K562 (cell line): Measurements from ENCODE around the gene EPHB2. TPM values are rescaled to one million over a fixed set of nuclear protein-coding genes. Genes with fewer than 3 reads are reported as not detected.

Experiments used
- ATAC-seq: fragments of 200-7000 bp; cut with Tn5 transposase; 3 replicates; pipeline ENCODE4 v1.9.1; 2020; ENCODE audit warnings: moderate library complexity
- BruUV-seq: library from RNA; stranded (reverse); fragments of 400-500 nt; replicated peaks from 2 replicates; lab custom pipeline; 2021; lab: Mats Ljungman, UMichigan
- CTCF ChIA-PET: fragments of 300-600 bp; formaldehyde crosslinking; extraction: SDS; loops from one replicate; lab custom pipeline; 2021; ENCODE audit warnings: low intra/inter-chr PET ratio; lab: Yijun Ruan, JAX
- POLR2A ChIA-PET: fragments of 300-600, 350-650 bp; sonication (Branson Sonifier 250); formaldehyde crosslinking; extraction: SDS; loops from one replicate; lab custom pipeline; 2021; ENCODE audit warnings: antibody characterized with exemption, inconsistent platforms; lab: Yijun Ruan, JAX
- DNase-seq, 4 experiments: peaks; one replicate each; pipeline versions ENCODE4 v3.0.0 to v3.0.0-alpha.2; 2011 to 2018; ENCODE audit warnings: low spot score in 3 of 4, mixed read lengths in 3 of 4; ENCODE audit errors: extremely low read depth in 1 of 4
- FAIRE-seq: peaks from 2 replicates; lab custom pipeline; 2011; peaks lifted over from hg19 to GRCh38; lab: Jason Lieb, UNC
- H2AFZ ChIP-seq: 2 replicates; pipeline ENCODE4 v1.6.0; 2011; ENCODE audit warnings: low read depth, low read length, control low read depth, inconsistent platforms
- H3K27ac ChIP-seq: fragments of 200-600 bp; 3 replicates; pipeline ENCODE4 v1.8.0; 2011; ENCODE audit warnings: low read depth, mild to moderate bottlenecking, control low read depth, inconsistent platforms, low read length, moderate library complexity, mixed read lengths; ENCODE audit errors: extremely low read depth
- H3K27me3 ChIP-seq, 2 experiments: fragments of 300-600 bp in 1 of 2; 2 replicates in 1 of 2; 3 replicates in 1 of 2; pipeline versions ENCODE4 v1.6.0 to v1.8.0; 2011; ENCODE audit warnings: inconsistent platforms in 2 of 2, low read length in 2 of 2, mild to moderate bottlenecking in 1 of 2, mixed read lengths in 1 of 2, moderate library complexity in 1 of 2; ENCODE audit not compliant: control insufficient read depth in 2 of 2, insufficient read depth in 2 of 2
- H3K36me3 ChIP-seq: fragments of 300-600 bp; 3 replicates; pipeline ENCODE4 v1.8.0; 2011; ENCODE audit warnings: mild to moderate bottlenecking, low read length, inconsistent platforms; ENCODE audit not compliant: control insufficient read depth, insufficient read depth
- H3K4me1 ChIP-seq, 2 experiments: fragments of 200-600 bp in 1 of 2; replicated peaks in 1 of 2; 2 replicates in 1 of 2; 3 replicates in 1 of 2; pipeline versions ENCODE4 v1.5.1 to v1.8.0; 2011; ENCODE audit warnings: inconsistent platforms in 2 of 2, low read length in 2 of 2, mild to moderate bottlenecking in 1 of 2, mixed read lengths in 1 of 2, moderate library complexity in 1 of 2; ENCODE audit not compliant: control insufficient read depth in 2 of 2, insufficient read depth in 2 of 2
- H3K4me2 ChIP-seq: 2 replicates; pipeline ENCODE4 v1.6.1; 2011; ENCODE audit warnings: low read length, control low read depth, inconsistent platforms, mixed read lengths; ENCODE audit not compliant: insufficient read depth
- H3K4me3 ChIP-seq: fragments of 200-600 bp; sonication (generic), shearing (Covaris generic); 2 replicates; pipeline ENCODE4 v1.5.1; 2016; ENCODE audit warnings: control low read depth, inconsistent platforms
- H3K79me2 ChIP-seq: fragments of 200-600 bp; 3 replicates; pipeline ENCODE4 v1.8.0; 2011; ENCODE audit warnings: low read length, inconsistent platforms; ENCODE audit not compliant: control insufficient read depth, insufficient read depth
- H3K9ac ChIP-seq, 2 experiments: 2 replicates each; pipeline versions ENCODE4 v1.6.0 to v1.6.1; 2011; ENCODE audit warnings: low read depth in 2 of 2, low read length in 2 of 2, control low read depth in 1 of 2, inconsistent platforms in 1 of 2, mild to moderate bottlenecking in 1 of 2, mixed read lengths in 1 of 2; ENCODE audit not compliant: insufficient read depth in 1 of 2
- H3K9me1 ChIP-seq: one replicate; pipeline ENCODE4 v1.6.0; 2011; ENCODE audit warnings: inconsistent platforms, mild to moderate bottlenecking, low read length, moderate library complexity; ENCODE audit not compliant: control insufficient read depth, insufficient read depth
- H3K9me3 ChIP-seq: replicated peaks from 2 replicates; pipeline ENCODE4 v1.5.1; 2011; ENCODE audit warnings: low read depth, low read length, inconsistent platforms; ENCODE audit not compliant: control insufficient read depth, insufficient read depth
- H4K20me1 ChIP-seq: replicated peaks from 2 replicates; pipeline ENCODE4 v1.6.1; 2011; ENCODE audit warnings: low read length, inconsistent platforms, mixed read lengths; ENCODE audit not compliant: control insufficient read depth, insufficient read depth
- KDM2B ChIP-seq: fragments of 250-450 bp; sonication (Bioruptor Pico); IDR thresholded peaks from 2 replicates; pipeline ENCODE4 v1.8.0; 2021; ENCODE audit warnings: mild to moderate bottlenecking, moderate library complexity
- NRF1 ChIP-seq, 2 experiments: fragments of 450-650 bp; IDR thresholded peaks in 1 of 2; conservative IDR thresholded peaks in 1 of 2; 2 replicates each; pipeline ENCODE4 v1.6.1; 2014; ENCODE audit warnings: mild to moderate bottlenecking in 2 of 2
- ZFX ChIP-seq: sonication (generic); formaldehyde crosslinking; IDR thresholded peaks from 2 replicates; pipeline ENCODE4 v1.8.0; 2022; ENCODE audit warnings: mild to moderate bottlenecking, missing genetic modification reagents, moderate library complexity
- ZNF134 ChIP-seq: fragments of 250-450 bp; sonication (Bioruptor Pico); conservative IDR thresholded peaks from 2 replicates; pipeline ENCODE4 v1.4.0; 2020
- ZNF197 ChIP-seq: fragments of 200-800 bp; sonication (Bioruptor generic); IDR thresholded peaks from 2 replicates; pipeline ENCODE4 v1.6.1; 2016; ENCODE audit warnings: low read depth, missing genetic modification characterization, missing compliant biosample characterization
- WGBS: fragments of 100-300 bp; shearing (Covaris generic); methylation state at CpG from one replicate; pipeline ENCODE4 v1.1.6; 2016; ENCODE audit warnings: low coverage, mixed read lengths; ENCODE audit not compliant: insufficient coverage; ENCODE audit errors: missing lambda C conversion rate; 5-methylcytosine and 5-hydroxymethylcytosine counted together
- in situ Hi-C: fragments of 300-500 bp; cut with MboI; formaldehyde crosslinking; loops from 4 replicates; pipeline ENCODE4 v1.15.0; 2018; ENCODE audit warnings: inconsistent platforms, mixed read lengths
- intact Hi-C: fragments of 100-400 bp; cut with micrococcal nuclease; formaldehyde crosslinking; loops from 2 replicates; pipeline ENCODE4 v1.14.2; 2022
- polyA plus RNA-seq, 8 experiments: library from polyadenylated mRNA; depleted of rRNA in 4 of 8; stranded (reverse) in 5 of 8; unstranded in 3 of 8; fragments of >200 nt; fragmentation: Nextera tagmentation in 2 of 8; fragmentation: Illumina TruSeq in 1 of 8; extraction: Ambion mirVana in 2 of 8; extraction: Trizol in 1 of 8; gene quantifications; 2 replicates each; pipeline versions ENCODE4 v1.2.1 to v1.2.3, GENCODE V29; 2011 to 2014; ENCODE audit warnings: inconsistent platforms in 1 of 8, missing spikeins in 1 of 8
- total RNA-seq, 7 experiments: library from RNA; depleted of rRNA in 6 of 7; stranded (reverse); fragments of >200 nt in 6 of 7; fragmentation: Illumina TruSeq in 2 of 7; extraction: Trizol in 2 of 7; gene quantifications; 2 replicates each; pipeline versions ENCODE4 v1.2.1 to v1.2.3, GENCODE V29; 2011 to 2021; ENCODE audit warnings: low replicate concordance in 1 of 7
- TF ChIP-seq, protein P1 (sequence below), 2 experiments: fragments of 450-650 bp; IDR thresholded peaks; 2 replicates each; pipeline ENCODE4 v1.6.1; 2016
- TF ChIP-seq, protein P2 (sequence below): fragments of 450-650 bp; IDR thresholded peaks from 2 replicates; pipeline ENCODE4 v1.6.1; 2016

The EPHB2 gene
- total and polyA plus RNA-seq, 9 of the 15 experiments (the other 6 are each of a cell fraction or from before 2014, with no cell fraction given): not detected

- no TSS peak for BruUV-seq
- in situ Hi-C loops (no loop called here), intact Hi-C loops (no loop called here)
- Histone ChIP-seq H3K4me1 (peaks cover 0 to 4% of the 10 kb centered on the region in 2 experiments; a peak in 2 of 5 replicates), H3K4me2 (no peak overlapping the region), H3K9me1 (no peaks in the 10 kb centered on the region), H3K27ac (no peak overlapping the region), H3K27me3 (peaks cover 7 to 74% of the 10 kb centered on the region in 2 experiments; a peak in 4 of 5 replicates), H2AFZ (no peak overlapping the region), H4K20me1 (peaks cover 17% of the 10 kb centered on the region; the same call in 1 of the 2 replicates), H3K9ac (no peak overlapping the region), H3K36me3 (no peaks in the 10 kb centered on the region), H3K4me3 (no peak overlapping the region), H3K79me2 (no peaks in the 10 kb centered on the region), H3K9me3 (no peaks in the 10 kb centered on the region)
- ATAC-seq (no peak; the same call in 2 of the 3 replicates), FAIRE-seq (no peak), DNase-seq (no peak)
- TF ChIP-seq ZNF134 (CRISPR knock-in tag) (no peak), NRF1 (conservative IDR thresholded peaks at IDR 0.05 in 1 of 2, IDR thresholded peaks at IDR 0.05 in 1 of 2) (peak; percentile 59 to 66), ZNF197 (no peak), ZFX (CRISPR knock-in tag) (no peak), KDM2B (CRISPR knock-in tag) (no peak)
- TF ChIP-seq, protein P1, sequence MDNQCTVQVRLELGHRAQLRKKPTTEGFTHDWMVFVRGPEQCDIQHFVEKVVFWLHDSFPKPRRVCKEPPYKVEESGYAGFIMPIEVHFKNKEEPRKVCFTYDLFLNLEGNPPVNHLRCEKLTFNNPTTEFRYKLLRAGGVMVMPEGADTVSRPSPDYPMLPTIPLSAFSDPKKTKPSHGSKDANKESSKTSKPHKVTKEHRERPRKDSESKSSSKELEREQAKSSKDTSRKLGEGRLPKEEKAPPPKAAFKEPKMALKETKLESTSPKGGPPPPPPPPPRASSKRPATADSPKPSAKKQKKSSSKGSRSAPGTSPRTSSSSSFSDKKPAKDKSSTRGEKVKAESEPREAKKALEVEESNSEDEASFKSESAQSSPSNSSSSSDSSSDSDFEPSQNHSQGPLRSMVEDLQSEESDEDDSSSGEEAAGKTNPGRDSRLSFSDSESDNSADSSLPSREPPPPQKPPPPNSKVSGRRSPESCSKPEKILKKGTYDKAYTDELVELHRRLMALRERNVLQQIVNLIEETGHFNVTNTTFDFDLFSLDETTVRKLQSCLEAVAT (IDR thresholded peaks at IDR 0.05): no peak
- TF ChIP-seq, protein P2, sequence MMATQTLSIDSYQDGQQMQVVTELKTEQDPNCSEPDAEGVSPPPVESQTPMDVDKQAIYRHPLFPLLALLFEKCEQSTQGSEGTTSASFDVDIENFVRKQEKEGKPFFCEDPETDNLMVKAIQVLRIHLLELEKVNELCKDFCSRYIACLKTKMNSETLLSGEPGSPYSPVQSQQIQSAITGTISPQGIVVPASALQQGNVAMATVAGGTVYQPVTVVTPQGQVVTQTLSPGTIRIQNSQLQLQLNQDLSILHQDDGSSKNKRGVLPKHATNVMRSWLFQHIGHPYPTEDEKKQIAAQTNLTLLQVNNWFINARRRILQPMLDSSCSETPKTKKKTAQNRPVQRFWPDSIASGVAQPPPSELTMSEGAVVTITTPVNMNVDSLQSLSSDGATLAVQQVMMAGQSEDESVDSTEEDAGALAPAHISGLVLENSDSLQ: peak; percentile 57
- POLR2A ChIA-PET: interaction anchor here (0.6 kb wide), 1 partner anchor 83 kb away, joined by 4 read pairs; no protein-coding TSS in a partner anchor
- CTCF ChIA-PET: no interaction called here
- WGBS: 1% methylated on average over 16 of the region's 19 CpGs
Observed at GRCh38 chr1:22801761-22802160, 91.1 kb downstream of the EPHB2 start.
